ENCODE measurements around the gene POU6F2.

The POU6F2 gene

GRCh38 chr7:39493934-39494333 lies 516.2 kb downstream of the POU6F2 start:
- in situ Hi-C loops (cut with MboI; ENCODE audit: low pct_unique_long_range_greater_than_20kb, low sequenced_read_pairs, unreplicated experiment): no loop called here
- DNase-seq (ENCODE audit: low spot score): no peak
- TF ChIP-seq CTCF (IDR thresholded peaks at IDR 0.05; ENCODE audit: extremely low read depth, insufficient read depth, missing control alignments): no peak

GRCh38 chr7:39501358-39501757 lies 523.6 kb downstream of the POU6F2 start:
- DNase-seq (ENCODE audit: low spot score): no peak
- in situ Hi-C loops (cut with MboI; ENCODE audit: low pct_unique_long_range_greater_than_20kb, low sequenced_read_pairs, unreplicated experiment): no loop called here
- TF ChIP-seq CTCF (IDR thresholded peaks at IDR 0.05; ENCODE audit: extremely low read depth, insufficient read depth, missing control alignments): no peak

DNA sequence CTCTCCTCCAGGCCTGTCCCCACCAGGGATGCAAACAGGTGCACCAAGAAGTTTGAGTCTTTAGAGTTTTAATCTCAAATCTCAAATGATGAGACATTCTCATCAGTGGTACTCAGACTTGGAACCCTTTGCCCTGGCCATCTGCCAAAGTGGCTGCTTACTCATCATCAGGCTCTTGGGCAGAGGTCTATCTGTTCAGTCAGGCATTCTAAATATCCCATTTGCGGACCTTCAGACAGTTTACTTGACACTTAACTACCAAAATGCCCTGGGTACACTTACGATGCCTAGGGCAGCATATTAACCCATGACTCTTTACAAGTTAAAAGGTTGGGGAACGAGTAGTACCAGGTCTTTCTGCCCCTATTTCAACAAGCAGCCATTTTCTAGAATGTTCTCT lies 527.3 kb downstream of the POU6F2 start:
- in situ Hi-C loops (cut with MboI; ENCODE audit: low pct_unique_long_range_greater_than_20kb, low sequenced_read_pairs, unreplicated experiment): no loop called here
- no peak for TF ChIP-seq CTCF (IDR thresholded peaks at IDR 0.05; ENCODE audit: extremely low read depth, insufficient read depth, missing control alignments)
- no peak for DNase-seq (ENCODE audit: low spot score)

DNA sequence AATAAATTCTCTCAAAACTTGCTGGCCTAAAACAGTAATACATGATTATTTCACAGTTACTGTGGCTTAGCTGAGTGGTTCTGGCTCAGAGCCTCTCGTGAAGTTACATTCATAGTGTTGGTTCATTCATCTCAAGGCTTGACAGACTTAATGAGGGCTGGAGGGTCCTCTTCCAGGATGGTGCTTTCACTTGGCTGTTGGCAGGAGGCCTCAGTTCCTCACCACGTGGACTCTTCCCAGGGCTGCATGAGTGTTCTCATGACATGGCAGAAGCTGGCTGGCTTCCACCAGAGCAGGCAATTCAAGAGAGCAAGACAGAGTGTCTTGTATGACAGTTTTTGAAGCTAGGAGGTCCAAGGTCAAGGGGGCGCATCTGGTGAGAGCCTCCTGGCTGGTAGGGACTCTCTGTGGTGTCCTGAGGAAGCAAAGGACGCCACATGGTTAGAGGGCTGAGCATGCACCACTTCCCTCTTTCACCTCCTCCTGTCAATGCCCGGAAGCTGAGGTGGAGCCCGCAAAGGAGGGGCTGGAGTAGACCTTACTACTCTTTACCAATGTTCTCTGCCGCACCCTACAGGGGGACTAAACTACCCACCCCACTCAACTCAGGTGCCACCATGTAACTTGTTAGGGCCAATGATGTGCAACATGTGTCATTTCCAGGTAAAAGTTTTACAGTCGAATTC lies 530.3 kb downstream of the POU6F2 start:
- DNase-seq (ENCODE audit: low spot score): no peak
- in situ Hi-C loops (cut with MboI; ENCODE audit: low pct_unique_long_range_greater_than_20kb, low sequenced_read_pairs, unreplicated experiment): no loop called here
- TF ChIP-seq CTCF (IDR thresholded peaks at IDR 0.05; ENCODE audit: extremely low read depth, insufficient read depth, missing control alignments): no peak

DNA sequence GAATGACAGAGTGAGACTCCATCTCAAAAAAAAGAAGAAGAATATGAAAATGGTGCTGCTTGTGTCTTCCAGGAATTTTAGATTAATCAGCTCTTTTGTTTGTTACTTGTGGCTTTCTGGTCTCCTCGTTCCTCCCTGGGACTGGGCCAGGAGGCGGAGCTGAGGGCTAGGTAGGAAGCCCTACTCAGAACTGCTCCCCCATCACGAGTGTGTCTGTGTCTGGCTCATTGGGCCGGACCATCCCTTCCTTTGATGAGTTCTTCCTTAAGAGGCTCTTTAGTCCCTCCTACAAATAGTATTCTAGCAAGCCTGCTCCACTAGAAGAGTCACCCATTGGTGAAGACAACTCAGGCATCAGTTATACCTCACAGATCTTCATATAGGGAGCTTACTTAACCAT lies 531.7 kb downstream of the POU6F2 start:
- TF ChIP-seq CTCF (IDR thresholded peaks at IDR 0.05; ENCODE audit: extremely low read depth, insufficient read depth, missing control alignments): no peak
- in situ Hi-C loops (cut with MboI; ENCODE audit: low pct_unique_long_range_greater_than_20kb, low sequenced_read_pairs, unreplicated experiment): no loop called here
- no peak for DNase-seq (ENCODE audit: low spot score)

- no peak for DNase-seq (ENCODE audit: low spot score)
- no peak for TF ChIP-seq CTCF (IDR thresholded peaks at IDR 0.05; ENCODE audit: extremely low read depth, insufficient read depth, missing control alignments)
- in situ Hi-C loops (cut with MboI; ENCODE audit: low pct_unique_long_range_greater_than_20kb, low sequenced_read_pairs, unreplicated experiment): no loop called here
Observed at GRCh38 chr7:39509912-39510311, 532.2 kb downstream of the POU6F2 start.
